ENCODE data around the gene MYO1B.
"Not testable (repeated sequence)": the region's sequence is repeated elsewhere in the genome, so short reads cannot be mapped to it uniquely, and the experiment has no call there.

MYO1B gene

DNA sequence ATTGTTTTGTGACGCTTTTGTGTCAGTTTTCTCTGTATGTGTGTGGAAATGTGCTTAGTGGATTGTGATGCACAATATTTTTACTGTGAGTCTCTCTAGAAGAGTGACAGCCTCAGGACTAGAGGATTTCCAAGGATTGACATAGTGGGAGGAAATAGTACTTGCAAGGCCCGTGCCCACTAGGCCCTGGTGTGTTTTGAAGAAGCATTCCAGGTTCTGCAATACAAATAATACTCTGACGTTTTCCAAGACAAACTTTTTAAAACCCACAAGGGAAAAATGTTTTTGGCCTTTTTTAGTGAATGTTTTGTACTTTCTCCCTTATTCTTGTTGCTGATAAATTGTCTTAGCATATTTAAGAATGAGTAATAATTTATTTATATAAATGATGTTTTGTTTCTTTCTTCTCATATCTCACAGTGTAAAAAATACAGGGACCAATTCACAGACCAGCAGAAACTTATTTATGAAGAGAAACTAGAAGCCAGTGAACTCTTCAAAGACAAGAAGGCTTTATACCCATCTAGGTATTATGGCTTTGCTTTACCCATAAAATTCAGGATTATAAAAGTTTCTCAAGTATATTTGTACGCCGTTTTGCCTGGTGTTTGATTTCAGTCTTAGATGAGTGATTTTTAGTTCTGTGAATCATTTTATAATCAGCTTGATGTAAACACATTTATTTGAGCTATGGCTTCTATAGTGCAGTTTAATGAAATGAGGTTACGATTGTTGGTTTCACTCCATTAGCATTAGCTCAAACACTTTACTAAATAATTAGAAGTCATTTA is 165.6 kb downstream of the MYO1B start:
- DNase-seq (ENCODE audit: low spot score) = no peak

DNA sequence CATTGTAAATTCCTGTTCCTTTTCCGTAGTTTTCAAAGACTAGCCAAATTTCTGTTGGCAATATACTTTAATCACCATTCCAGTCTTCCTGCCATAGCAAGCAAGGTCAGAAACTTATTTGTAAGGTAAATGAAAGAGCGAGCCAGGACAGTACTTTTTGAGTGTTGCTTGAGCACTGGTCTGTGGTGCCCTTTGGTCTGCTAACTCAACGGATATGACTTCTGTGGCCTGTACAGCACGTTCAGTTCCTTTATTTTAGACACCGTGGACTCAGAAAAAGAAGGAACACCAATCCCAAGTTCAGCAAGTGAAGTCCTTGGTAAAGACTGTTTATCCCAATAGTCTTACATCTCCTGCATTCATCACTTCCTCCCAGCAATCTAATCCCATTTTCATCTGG is 166.3 kb downstream of the MYO1B start:
- no peak for DNase-seq (ENCODE audit: low spot score)

DNA sequence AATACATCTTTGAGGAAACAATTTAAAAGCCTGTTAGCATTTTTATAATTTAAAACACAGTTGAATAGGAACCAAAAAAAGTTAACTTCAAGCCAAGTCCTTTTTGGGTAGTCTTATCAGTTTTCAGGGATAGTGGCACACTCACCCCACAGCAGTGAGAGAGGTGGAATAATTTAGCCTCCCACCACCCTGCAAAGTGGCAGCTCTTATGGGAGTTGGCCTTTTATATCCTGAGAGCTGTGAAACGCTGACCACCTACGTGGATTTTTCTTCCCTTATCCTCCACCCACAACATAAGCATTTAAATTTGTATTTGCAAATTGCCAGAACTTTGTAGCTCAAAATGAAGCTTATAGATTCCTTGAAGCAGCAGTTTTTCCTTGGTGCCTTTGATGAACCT is 167.1 kb downstream of the MYO1B start:
- no peak for DNase-seq (ENCODE audit: low spot score)

DNA sequence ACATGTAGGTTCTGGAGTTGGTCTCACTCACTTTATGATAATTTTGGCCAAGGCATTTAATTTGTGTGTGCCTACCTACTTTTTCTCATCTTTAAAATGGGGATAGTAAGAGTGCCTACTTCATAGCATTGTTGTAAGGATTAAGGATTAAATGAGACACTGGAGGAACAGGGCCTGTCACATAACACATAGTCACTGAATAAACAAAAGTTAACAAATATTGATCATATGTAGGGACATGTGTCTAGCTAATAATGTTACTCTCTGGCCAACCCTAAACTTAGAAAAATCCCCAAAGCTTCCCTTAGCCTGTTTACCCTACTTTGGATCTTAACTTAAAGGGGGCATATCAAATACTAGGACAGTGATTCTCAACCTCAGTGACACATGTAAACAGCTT is 169.9 kb downstream of the MYO1B start:
- DNase-seq (ENCODE audit: low spot score) = no peak

DNA sequence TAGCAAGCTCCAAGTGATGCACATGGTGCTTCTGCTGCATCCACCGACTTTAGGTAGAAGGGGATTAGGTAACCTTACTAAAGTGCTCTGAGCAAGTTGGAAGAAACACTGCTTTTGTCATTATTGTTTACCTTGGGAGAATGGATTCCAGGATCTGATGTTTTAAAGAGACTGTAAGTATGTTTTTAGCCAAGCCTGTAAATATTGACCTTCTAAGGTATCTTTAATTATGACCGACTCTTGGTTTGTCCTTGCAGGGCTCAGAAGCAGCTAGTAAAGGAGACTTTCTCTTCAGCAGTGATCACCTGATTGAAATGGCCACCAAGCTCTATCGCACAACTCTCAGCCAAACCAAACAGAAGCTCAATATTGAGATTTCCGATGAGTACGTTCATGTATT is 170.7 kb downstream of the MYO1B start:
- DNase-seq (ENCODE audit: low spot score) = no peak

DNA sequence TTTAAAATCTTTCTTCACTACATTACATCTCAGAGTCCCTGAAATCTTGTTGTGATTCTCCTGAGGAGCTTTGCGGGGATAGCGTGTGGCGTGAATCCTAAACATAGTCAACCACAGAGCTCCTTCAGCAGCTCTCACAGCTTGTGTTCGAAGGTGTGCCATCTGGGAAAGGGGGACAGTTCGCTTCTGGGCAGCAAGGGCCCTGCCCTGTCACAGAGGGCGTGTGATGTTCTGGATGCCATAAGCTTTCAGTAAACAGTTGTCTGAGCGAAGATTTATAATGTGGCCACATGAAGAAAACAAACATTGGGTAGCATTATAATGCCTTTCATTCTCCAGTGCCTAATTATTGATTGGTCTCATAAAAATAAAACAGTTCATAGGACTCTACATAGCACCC is 172.5 kb downstream of the MYO1B start:
- DNase-seq (ENCODE audit: low spot score) = no peak

DNA sequence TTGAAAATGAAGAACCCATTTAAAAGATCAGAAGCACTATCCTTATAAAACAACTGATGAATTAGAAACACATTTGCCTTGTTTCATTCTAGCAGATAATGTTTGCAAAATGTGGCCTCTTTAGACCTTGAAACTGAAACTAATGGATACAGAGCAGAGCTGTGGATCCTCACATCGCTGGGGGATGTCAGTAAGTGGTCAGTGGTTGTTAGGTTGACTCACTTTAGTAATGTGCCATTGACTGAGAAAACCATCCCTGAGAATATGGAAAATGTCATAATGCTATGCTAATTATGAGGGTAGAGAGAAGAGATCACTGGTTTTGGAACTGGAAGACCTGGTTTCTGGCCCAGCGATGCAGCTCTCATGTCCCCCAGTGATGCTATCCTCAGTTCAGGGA is 176.7 kb downstream of the MYO1B start:
- DNase-seq (ENCODE audit: low spot score) = no peak

DNA sequence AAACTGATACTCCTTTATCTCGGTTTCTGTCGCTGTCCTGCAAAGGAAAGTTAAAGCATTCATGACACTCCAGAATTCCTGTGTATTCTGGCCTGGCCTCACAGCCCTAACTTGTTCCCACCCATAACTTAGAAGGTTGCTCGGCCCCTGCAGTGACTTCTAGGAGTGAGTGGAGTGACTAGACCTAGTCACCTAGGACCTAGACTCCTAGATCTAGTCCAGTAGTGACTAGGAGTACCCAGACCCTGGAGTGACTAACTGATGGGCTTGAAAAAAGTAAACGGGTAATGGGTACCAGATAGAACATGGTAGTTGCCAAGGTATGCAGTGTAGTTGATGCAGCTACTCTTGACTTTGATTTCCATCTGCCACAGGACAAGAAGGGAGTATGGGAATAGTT is 181.8 kb downstream of the MYO1B start:
- DNase-seq (ENCODE audit: low spot score) = no peak

DNA sequence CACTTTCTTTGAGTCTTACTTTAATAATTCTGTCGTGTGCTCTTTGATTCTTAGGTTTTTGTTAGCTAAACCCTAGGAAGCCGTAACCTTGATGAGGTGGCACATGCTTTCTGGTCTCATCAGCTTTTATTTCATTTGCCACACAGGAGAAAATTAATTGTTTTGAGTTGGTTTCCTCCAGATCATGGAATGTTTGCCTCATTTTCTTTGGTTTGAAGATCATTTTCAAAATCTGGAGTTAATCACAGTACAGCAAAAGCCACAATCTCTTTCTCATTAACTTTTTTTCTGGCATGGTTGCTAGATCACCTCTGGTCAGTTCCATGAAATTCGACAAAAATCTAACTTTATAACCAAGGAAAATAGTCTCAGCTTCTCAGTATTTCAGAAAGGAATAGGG is 182.9 kb downstream of the MYO1B start:
- DNase-seq (ENCODE audit: low spot score) = no peak

DNA sequence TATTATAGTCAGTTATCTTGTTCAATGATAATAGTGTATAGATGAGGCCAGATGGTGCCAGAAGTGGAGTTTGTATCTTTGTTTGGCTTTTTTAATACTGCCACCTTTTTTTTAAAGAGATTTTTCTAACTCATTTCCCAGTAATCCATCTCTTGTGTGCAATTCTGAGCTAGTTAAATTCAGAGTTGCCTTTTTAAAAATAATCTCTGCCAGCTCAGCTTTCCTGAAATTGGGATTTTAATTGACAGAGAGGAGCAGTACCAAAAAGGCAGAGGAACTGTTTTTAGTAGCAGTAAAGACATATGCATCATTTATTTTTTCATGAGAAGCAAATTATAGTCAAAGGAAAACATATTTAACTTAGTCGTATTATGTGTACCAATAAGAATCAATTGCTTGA is 185.3 kb downstream of the MYO1B start:
- no peak for DNase-seq (ENCODE audit: low spot score)

DNA sequence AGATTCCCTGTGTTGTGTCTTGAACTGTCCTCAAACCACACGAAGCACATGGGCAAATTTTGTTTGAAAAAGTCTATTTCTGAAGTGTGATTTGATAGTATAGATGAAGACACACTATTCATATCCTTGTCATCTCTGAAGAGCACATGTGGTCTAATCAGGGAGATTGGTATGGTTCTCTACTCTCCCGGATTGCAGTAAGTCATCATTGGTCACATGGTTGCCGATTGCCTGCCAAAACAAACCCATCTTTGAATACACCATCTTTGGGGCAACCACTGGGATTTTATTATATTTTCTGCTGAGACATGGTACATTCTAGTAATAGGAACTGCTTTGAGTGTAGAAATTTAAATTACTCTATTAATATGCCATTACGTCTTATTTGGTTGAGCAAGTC is 186.9 kb downstream of the MYO1B start:
- no peak for DNase-seq (ENCODE audit: low spot score)

DNA sequence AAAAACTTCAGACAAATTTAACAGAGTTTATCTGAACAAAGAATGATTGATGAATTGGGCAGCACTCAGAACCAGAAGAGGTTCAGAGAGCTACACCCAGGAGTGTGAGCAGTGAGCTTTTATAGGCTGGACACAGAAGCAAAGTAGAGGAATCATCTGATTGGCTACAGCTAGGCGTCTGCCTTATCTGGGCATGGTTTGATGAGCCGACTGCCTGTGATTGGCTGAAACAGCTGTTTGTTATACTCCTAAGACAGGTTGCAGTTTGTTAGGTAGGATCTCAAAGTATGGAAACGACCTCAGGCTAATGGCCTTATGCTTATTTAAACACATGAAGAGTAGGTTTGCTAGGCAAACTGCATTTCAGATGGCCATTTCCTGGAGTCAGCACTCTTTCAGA is 188.9 kb downstream of the MYO1B start:
- no peak for DNase-seq (ENCODE audit: low spot score)

DNA sequence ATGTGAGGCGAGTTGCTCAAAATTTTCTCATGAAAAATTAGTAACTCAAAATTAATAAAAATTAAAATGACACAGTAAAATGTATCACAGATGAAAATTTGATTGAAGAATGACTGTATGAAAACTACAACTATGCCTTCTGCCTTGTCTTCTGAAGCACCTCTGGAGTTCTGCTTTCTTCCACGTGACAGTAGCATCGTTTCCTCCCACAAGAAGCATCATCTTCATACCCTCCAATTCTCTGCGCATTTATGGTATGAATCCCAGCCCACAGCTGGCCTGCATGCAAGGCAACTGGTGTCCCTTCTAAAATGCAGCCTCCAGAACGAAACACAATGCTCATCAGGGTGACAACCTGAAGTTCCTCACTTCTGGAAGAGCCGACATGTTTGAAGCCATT is 189.9 kb downstream of the MYO1B start:
- DNase-seq (ENCODE audit: low spot score) = no peak

DNA sequence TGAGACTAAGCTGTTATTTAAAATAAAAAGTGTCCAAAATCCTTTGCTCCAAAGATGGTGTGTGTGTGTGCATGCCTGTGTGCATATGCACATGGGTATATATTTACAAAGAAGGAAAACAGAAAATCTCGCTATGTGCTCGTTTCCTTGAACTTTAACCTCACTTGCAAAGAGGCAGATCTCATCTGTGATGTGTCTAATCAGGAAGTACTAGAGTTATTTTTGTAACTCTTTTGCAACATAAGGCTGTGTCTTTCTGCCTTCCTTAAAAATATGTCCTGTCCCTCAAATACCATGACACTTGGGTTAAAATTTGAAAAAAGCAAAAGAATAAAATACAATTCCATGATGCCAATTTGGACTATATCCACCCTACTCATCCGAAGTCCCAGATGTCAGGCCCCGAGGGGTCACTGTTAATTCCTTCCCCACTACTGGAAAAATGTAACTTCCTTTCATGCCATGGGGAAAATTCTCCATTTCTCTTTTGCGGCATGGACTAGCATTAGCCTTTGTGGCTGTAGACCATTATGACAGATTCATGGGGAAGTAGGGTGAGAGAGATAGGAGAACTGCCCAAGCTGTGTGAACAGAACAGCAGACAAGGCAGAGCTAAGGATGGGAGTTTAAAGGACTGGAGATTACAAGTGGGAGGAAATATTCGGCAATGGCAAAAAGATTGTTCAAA is 191.3 kb downstream of the MYO1B start:
- DNase-seq (ENCODE audit: low spot score) = no peak

DNA sequence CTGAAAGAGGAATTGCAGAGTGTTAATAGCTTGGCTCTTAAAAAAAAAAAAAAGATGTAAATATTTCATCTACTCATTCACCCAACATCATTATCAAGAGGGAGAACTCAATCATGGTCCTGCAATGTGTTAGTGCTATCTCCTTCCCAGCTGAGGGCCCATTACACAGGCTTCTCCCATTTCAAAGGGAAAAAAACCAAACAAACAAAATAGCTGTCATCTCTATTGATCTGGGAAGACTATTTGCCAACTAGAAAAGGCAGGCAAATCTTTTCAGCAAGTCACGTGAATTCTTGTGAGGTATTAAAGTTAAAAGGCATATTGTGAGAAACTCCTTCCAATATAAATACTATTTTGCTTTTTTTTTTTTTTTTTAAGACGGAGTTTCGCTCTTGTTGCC is 194.3 kb downstream of the MYO1B start:
- no peak for DNase-seq (ENCODE audit: low spot score)

DNA sequence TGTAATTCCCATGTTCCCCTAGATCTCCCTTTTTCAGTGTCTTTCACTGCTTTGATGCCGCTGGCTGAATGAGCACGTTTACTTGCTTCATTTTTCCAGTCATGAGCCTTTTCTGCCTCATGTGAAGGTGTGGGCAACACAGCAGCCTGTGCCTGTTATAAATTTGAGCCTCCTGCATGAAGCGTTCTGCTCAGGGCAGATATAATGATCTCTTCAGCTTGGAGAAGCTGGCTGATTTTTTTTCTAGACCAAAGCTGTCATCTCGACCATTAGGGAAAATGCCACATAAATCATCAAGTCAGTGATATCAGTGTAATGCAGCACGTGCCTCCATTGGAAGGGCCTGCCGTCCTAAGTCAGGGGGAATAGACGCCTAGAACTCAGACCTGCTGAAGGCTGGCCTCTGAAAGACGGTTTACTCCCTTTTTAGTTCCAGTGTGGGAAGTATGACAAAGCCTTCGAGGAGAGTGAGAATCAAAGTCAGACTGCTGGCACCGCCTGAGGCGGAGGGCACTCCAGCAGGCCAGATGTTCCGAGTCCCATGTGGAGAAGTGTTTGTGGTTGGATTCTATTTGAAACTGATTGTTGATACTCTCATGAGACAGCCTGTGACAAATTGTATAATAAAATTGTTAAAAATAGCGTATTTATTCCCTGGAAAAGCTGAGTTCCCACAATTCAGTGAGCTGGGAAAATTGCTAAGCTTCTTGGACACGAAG is 196.5 kb downstream of the MYO1B start:
- DNase-seq (ENCODE audit: low spot score) = no peak

DNA sequence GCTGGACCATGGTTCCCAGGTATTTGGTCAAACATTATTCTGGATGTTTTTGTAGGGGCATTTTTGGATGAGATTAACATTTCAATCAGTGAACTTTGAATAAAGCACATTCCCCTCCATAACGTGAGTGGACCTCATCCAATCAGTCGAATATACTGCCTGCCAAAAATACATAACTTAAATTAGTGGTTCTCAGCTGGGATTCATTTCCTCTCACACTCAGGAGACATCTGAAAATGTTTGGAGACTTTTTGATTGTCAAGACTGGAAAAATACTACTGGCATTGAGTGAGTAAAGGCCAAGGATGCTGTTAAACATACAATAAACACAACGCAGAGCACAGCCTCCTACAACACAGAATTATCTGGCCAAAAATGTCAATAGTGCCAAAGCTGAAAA is 198.2 kb downstream of the MYO1B start:
- DNase-seq (ENCODE audit: low spot score) = no peak

DNA sequence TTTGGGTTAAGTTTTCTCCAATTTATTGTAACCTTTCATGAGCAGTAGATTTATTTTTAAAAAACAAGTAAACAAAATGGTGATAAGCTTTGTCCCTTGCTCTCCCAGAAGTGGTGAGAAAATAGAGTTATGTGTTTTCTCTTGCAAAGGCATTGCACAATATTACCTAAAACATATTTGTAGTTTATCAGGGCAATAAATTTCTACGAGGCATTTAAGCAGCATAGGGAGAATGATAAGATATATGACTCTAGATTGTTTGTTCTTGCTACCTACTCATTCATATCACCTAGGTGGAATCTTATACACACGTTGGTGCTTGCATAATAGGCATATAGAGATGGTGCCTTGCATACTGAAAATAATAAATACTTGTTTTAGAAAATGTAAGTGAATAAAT is 201.7 kb downstream of the MYO1B start:
- no peak for DNase-seq (ENCODE audit: low spot score)

DNA sequence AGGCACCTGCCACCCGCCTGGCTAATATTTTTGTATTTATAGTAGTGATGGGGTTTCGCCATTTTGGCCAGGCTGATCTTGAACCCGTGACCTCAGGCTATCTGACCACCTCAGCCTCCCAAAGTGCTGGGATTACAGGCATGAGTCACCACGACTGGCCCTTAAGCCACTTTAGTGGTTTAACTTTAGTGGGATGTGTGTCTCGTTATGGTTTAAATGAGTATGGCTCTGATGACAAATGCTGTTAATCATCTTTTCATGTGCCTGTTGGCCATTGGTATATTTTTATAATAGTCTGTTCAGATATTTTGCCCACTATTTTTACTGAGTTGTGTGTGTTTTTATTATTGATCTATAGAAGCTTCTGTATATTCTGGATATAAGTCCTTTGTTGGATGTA is 205.9 kb downstream of the MYO1B start:
- no peak for DNase-seq (ENCODE audit: low spot score)

DNA sequence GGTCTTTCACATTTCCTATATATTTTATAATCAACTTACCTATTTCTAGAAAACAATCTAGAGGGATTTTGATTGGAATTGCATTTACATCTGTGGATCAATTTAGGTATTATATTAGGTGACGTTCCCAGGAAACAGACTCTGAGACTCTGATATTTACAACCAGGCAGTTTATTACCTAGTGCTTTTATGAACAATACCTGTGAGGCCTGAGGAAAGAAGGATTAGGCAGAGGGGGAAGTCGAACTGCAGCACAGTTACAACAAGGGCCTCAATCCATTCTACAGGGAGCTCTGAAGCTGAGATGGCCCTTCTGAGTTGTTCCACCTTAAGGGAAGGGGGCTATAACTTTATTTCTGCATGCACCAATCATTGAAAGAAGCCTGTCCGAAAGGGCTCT is 206.9 kb downstream of the MYO1B start:
- DNase-seq (ENCODE audit: low spot score) = no peak

DNA sequence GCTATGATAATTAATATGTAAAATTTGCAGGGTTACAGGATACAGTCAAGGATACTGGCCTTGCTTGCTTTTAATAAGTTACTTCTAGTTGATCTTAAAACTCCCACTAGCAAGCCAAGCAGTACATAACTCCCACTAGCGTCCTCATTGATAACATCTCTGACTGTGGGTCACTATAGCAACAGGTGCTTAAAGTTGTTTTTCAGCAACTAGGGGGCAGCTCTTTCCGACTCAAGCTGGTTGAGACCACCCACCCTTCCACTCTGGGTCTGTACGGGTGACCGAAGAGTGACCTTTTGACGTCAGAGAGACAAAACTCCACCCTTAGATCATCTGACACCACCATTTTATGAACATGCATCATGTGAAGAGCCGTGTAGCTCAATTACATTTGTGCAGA is 208.6 kb downstream of the MYO1B start:
- no peak for DNase-seq (ENCODE audit: low spot score)

DNA sequence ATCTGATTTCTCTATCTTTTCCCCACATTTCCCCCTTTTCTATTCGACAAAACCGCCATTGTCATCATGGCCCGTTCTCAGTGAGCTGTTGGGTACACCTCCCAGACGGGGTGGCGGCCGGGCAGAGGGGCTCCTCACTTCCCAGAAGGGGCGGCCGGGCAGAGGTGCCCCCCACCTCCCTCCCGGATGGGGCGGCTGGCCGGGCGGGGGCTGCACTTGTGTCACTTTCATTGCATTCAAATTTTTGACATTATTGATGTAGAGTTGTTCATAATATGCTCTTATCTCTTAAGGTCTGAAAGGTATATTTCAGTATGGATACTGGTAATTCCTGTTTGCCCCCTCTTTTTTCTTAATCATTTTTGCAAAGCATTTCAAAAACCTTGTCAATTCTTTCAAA is 211.3 kb downstream of the MYO1B start:
- not testable (repeated sequence) for DNase-seq (ENCODE audit: low spot score)

DNA sequence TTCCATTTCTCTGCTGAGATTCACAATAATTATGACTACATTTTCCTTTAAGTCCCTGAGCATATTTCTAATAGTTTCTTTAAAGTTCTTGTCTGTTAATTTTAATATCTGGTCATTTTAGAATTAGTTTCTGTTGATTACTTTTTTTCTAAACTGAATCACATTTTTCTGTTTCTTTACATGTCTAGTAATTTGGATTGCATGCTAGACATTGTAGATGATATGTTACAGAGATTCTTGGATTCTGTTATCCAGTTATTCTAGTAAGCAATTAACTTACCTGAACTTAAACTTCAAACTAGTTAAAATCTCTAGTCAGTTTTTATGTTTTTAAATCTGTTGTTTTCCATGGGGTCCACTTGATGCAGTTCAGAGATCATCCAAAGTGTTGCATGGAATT is 214.0 kb downstream of the MYO1B start:
- no peak for DNase-seq (ENCODE audit: low spot score)

Measured in CD4-positive, alpha-beta T cell treated with Interleukin-15 for 4 hours (primary cell).